GM18507 (cell line): Measurements from ENCODE around the gene RGL2.

Source experiments
- DNase-seq: peaks from one replicate; pipeline ENCODE4 v3.0.0; 2011; ENCODE audit warnings: low read depth; ENCODE audit not compliant: insufficient read length; ENCODE audit errors: extremely low spot score
- FAIRE-seq: peaks from 2 replicates; lab custom pipeline; 2011; peaks lifted over from hg19 to GRCh38; lab: Jason Lieb, UNC

Gene RGL2

DNA sequence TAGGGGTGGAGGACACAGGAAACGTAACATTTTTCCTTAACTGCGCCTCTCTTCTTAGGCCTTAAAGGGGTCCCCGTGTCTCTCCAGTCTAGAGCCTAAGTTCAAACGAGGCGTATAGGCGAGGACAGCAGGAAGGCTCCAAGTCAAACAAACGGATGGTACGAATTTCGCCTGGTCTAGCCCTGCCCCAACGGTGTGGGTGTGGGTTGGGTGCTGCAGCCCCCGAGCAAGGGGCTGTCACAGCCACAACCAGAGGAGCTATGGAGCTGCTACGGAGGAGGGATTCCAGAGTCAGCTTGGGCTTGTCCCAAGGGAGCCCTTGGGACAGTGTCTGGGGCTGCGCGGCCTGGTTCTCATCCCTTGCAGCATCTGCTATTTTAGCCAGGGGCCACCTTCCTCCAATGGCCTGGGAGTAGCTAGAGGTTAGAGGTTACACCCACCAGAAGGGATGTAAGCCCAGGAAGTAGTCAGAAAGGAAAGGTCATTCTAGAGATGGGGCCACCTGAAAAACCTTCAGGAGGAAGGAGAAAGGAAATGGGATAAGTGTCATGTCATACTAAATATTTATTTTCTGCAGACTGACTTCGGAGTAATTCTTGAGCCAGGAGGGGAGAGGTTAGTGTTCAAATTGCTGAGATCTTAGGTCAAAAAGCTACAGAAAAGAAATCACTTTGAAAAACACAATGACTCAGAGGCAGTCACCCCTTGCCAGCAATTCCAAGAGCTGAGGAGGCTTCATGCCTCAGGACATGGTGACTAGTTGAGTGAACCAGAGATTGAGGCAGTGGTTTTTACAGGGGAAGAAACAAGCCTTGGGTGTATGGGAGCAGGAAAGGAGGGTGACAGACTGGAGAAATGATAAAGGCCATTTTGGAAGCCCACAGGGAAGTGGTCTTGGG, 48.8 kb downstream of the RGL2 start:
- FAIRE-seq, result no peak
- DNase-seq, result no peak

DNA sequence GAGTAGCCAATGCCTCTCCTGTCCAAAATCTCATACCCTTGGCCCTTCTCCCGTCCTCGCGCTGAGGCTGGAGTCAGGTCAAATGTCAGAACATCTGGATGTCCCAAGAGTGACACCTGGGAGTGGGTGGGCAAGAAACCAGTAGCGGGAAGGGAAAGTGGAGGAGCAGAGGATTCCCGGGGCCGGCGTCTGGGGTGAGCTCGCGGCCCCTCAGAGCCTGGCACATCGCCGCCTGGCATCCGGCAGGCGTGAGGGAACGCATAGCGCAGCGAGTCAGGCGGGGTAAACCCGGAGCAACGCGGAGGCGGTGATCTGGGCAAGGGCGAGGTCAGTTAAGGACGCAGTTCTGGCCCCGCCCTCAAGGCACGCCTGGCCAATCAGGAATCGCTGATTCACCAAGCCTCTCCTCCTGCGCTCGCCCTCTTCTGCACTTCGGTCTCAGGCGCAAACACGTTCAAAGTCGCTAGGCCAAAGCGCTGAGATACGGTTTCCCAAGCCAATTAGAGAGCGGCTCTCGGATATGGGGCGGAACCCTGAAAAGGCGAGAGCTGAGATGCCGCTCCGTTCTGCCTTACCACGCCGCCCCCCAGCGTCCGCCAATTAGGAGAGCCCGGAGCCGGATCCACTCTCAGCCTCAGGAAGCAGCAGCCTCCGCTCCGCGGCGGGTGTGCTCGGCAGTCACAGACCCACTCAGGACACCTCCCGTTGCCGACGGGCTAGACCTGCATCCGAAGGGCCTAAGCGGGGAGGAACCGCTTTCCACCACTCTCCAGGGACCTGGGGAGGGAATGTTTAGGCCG, 49.6 kb downstream of the RGL2 start:
- peak; percentile 87 for DNase-seq
- FAIRE-seq, result peak; percentile 100

DNA sequence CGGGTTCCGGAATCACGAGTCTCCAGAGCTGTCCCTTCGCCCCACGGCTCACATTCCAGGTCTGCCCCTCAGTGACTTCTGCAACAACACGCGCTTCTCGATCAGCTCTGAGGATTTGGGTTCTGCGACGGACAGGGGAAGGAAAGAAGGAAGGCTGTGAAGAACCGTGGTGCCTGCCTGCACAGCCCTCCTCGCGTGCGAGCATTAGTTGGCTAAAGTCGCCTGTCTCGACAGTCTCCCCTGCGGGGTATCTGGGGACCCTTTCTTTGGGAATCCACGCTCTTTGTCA, 50.2 kb downstream of the RGL2 start:
- no peak for DNase-seq
- FAIRE-seq, result no peak

GRCh38 chr6:33247977-33248642, 50.6 kb downstream of the RGL2 start:
- peak; percentile 58 for DNase-seq
- peak; percentile 93 for FAIRE-seq

DNA sequence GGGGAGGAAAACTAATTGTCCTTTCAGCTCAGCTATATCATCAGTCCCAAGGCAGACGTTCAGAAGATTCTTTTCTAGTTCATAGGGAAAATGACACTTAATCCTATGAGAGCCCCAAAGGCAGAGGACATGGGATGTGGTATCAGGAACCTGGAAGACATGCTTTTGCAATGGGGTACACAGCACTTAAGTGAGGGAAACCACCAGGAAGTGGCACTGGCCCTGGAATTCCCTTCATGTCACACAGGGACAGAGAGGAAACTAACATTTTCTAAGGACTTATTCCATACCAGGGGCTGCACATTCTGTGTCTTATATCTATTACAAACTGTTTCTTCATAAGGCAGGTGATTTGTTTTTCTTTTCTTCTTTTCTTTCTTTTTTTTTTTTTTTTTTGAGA, 55.3 kb downstream of the RGL2 start:
- FAIRE-seq (no peak), DNase-seq (no peak)

- FAIRE-seq, result no peak
- DNase-seq, result no peak
These were observed 56.8 kb downstream of the RGL2 start for GRCh38 chr6:33241968-33242367.
